CD4-positive, alpha-beta T cell (primary cell): ENCODE measurements around the gene SLC8A3. TPM values are rescaled to one million over a fixed set of nuclear protein-coding genes. Genes with fewer than 3 reads are reported as not detected.

ENCODE experiments used
- ATAC-seq: fragments of 200-7000 bp; cut with Tn5 transposase; one replicate; pipeline ENCODE4 v1.10.0; 2022; ENCODE audit warnings: mild to moderate bottlenecking; ENCODE audit not compliant: poor library complexity
- CTCF ChIA-PET: fragments of 350-600 bp; sonication (Branson Sonifier 250); formaldehyde crosslinking; loops from one replicate; lab custom pipeline; 2021; ENCODE audit warnings: antibody characterized with exemption, inconsistent platforms; lab: Charles Lee
- POLR2A ChIA-PET: fragments of 350-600 bp; sonication (Branson Sonifier 250); formaldehyde crosslinking; loops from one replicate; lab custom pipeline; 2021; ENCODE audit warnings: antibody characterized with exemption, inconsistent platforms; lab: Charles Lee
- DNase-seq, 14 experiments: peaks; one replicate each; pipeline ENCODE4 v3.0.0-alpha.2; 2013 to 2020; ENCODE audit warnings: mixed read lengths in 2 of 14
- H3K27ac ChIP-seq, 2 donors: one replicate each; pipeline versions ENCODE4 v1.5.1 to v1.7.0; 2013; ENCODE audit warnings: low read length in 2 of 2, low read depth in 1 of 2, mild to moderate bottlenecking in 1 of 2
- H3K27me3 ChIP-seq, 2 experiments: 1 replicate in 1 of 2; 2 replicates in 1 of 2; pipeline versions ENCODE4 v1.6.1 to v1.7.0; 2013; ENCODE audit warnings: low read length in 2 of 2, control low read depth in 1 of 2, mild to moderate bottlenecking in 1 of 2, moderate library complexity in 1 of 2; ENCODE audit not compliant: insufficient read depth in 2 of 2, control insufficient read depth in 1 of 2
- H3K36me3 ChIP-seq: one replicate; pipeline ENCODE4 v1.6.1; 2013; ENCODE audit warnings: low read length, control low read depth; ENCODE audit not compliant: insufficient read depth
- H3K4me1 ChIP-seq: one replicate; pipeline ENCODE4 v1.6.1; 2013; ENCODE audit warnings: low read length, control low read depth; ENCODE audit not compliant: insufficient read depth
- H3K4me3 ChIP-seq: one replicate; pipeline ENCODE4 v1.5.1; 2013; ENCODE audit warnings: mild to moderate bottlenecking, low read length, moderate library complexity
- H3K9me3 ChIP-seq, 2 experiments: 1 replicate in 1 of 2; 2 replicates in 1 of 2; pipeline versions ENCODE4 v1.6.1 to v1.7.0; 2013; ENCODE audit warnings: low read length in 2 of 2, mild to moderate bottlenecking in 2 of 2, control low read depth in 1 of 2, moderate library complexity in 1 of 2; ENCODE audit not compliant: control insufficient read depth in 1 of 2, insufficient read depth in 1 of 2
- H3K27ac Mint-ChIP-seq: one replicate; pipeline ENCODE4 v1.8.0; 2020; ENCODE audit warnings: mixed read lengths
- H3K27me3 Mint-ChIP-seq: one replicate; pipeline ENCODE4 v1.8.0; 2021; ENCODE audit warnings: mixed read lengths
- H3K36me3 Mint-ChIP-seq: one replicate; pipeline ENCODE4 v1.8.0; 2021; ENCODE audit warnings: low read depth, mixed read lengths
- H3K4me1 Mint-ChIP-seq: one replicate; pipeline ENCODE4 v1.8.0; 2021; ENCODE audit warnings: low read depth, mixed read lengths
- H3K4me3 Mint-ChIP-seq: one replicate; pipeline ENCODE4 v1.8.0; 2020; ENCODE audit warnings: mild to moderate bottlenecking, mixed read lengths
- H3K9me3 Mint-ChIP-seq: one replicate; pipeline ENCODE4 v1.8.0; 2020; ENCODE audit warnings: mixed read lengths
- CTCF ChIP-seq: fragments of 200-600 bp; IDR thresholded peaks from one replicate; pipeline ENCODE4 v1.8.0; 2022; ENCODE audit warnings: antibody characterized with exemption, mild to moderate bottlenecking
- intact Hi-C, 2 experiments: fragments of 100-400 bp; cut with DNase I in 1 of 2; cut with micrococcal nuclease in 1 of 2; formaldehyde crosslinking; loops; one replicate each; pipeline versions ENCODE4 v1.15.1 to v1.9.0; 2023 to 2025; cut with DNase I, micrococcal nuclease
- total RNA-seq, 174 experiments: library from RNA in 2 of 174; stranded (reverse) in 2 of 174; gene quantifications; one replicate each; pipeline ENCODE4 v1.2.3 and lab custom pipeline; 2021 to 2026

SLC8A3 gene
- total RNA-seq, 2 experiments from 2014 or later, result not detected

- H3K4me1 ChIP-seq, result peaks cover 8% of the 10 kb centered on the region
- Mint-ChIP-seq H3K9me3 (no peaks in the 10 kb centered on the region), H3K27me3 (peaks cover 10% of the 10 kb centered on the region), H3K36me3 (no peaks in the 10 kb centered on the region), H3K4me1 (peaks cover 4% of the 10 kb centered on the region), H3K27ac (no peak overlapping the region), H3K4me3 (no peak overlapping the region)
- ChIA-PET POLR2A (no interaction called here), CTCF (no interaction called here)
- no peak overlapping the region for H3K4me3 ChIP-seq
- DNase-seq (no peak), ATAC-seq (no peak)
- H3K36me3 ChIP-seq, result no peaks in the 10 kb centered on the region
- H3K27me3 ChIP-seq, result no peaks in the 10 kb centered on the region
- intact Hi-C loops, result no loop called here
- H3K9me3 ChIP-seq, result no peaks in the 10 kb centered on the region
- TF ChIP-seq CTCF, result no peak
- H3K27ac ChIP-seq, result no peak overlapping the region
Measured at GRCh38 chr14:70020352-70021170, 168.2 kb downstream of the SLC8A3 start.

- ChIA-PET POLR2A (no interaction called here), CTCF (no interaction called here)
- Mint-ChIP-seq H3K4me1 (peaks cover 4% of the 10 kb centered on the region), H3K27ac (no peak overlapping the region), H3K9me3 (no peaks in the 10 kb centered on the region), H3K36me3 (no peaks in the 10 kb centered on the region), H3K27me3 (peaks cover 10% of the 10 kb centered on the region), H3K4me3 (no peak overlapping the region)
- H3K4me3 ChIP-seq, result no peak overlapping the region
- no peaks in the 10 kb centered on the region for H3K9me3 ChIP-seq
- DNase-seq, result no peak
- TF ChIP-seq CTCF, result no peak
- H3K27me3 ChIP-seq, result no peaks in the 10 kb centered on the region
- intact Hi-C loops, result no loop called here
- H3K36me3 ChIP-seq, result no peaks in the 10 kb centered on the region
- no peak overlapping the region for H3K27ac ChIP-seq
- H3K4me1 ChIP-seq, result peaks cover 8% of the 10 kb centered on the region
- ATAC-seq, result no peak
Measured at GRCh38 chr14:70019695-70020094, 169.1 kb downstream of the SLC8A3 start.

GRCh38 chr14:70018713-70019211 lies 170.0 kb downstream of the SLC8A3 start:
- Mint-ChIP-seq H3K4me1 (peaks cover 4% of the 10 kb centered on the region), H3K36me3 (no peaks in the 10 kb centered on the region), H3K9me3 (no peaks in the 10 kb centered on the region), H3K4me3 (no peak overlapping the region), H3K27me3 (peaks cover 10% of the 10 kb centered on the region), H3K27ac (no peak overlapping the region)
- intact Hi-C loops, result no loop called here
- Histone ChIP-seq H3K27me3 (no peaks in the 10 kb centered on the region), H3K36me3 (no peaks in the 10 kb centered on the region), H3K4me3 (peak overlapping the region; percentile 18), H3K4me1 (peaks cover 8% of the 10 kb centered on the region), H3K9me3 (no peaks in the 10 kb centered on the region), H3K27ac (no peak overlapping the region)
- no peak for TF ChIP-seq CTCF
- DNase-seq, result peak in 2 of 14 experiments; percentile 15 to 16
- ATAC-seq, result no peak
- POLR2A ChIA-PET, result no interaction called here
- CTCF ChIA-PET, result no interaction called here
